GM18511 (cell line): ENCODE data around the gene C14orf180.
"Not testable (repeated sequence)": the region's sequence is repeated elsewhere in the genome, so short reads cannot be mapped to it uniquely, and the experiment has no call there.

Experiments
- ATAC-seq: cut with Tn5 transposase; IDR thresholded peaks from one replicate; pipeline ENCODE4 v1.9.1; 2021; ENCODE audit warnings: mild to moderate bottlenecking, moderate library complexity; ENCODE audit not compliant: unreplicated experiment

The C14orf180 gene

GRCh38 chr14:104604458-104605449, 25.2 kb downstream of the C14orf180 start, which contains the start of gene TMEM179:
Gene TMEM179 (minus strand): TSS chr14:104604772. CDS start chr14:104604741, 31 bp downstream.
- no peak for ATAC-seq

- no peak for ATAC-seq
Measured at GRCh38 chr14:104609666-104610065, 30.1 kb downstream of the C14orf180 start.

GRCh38 chr14:104610749-104611310, 31.3 kb downstream of the C14orf180 start:
- no peak for ATAC-seq

DNA sequence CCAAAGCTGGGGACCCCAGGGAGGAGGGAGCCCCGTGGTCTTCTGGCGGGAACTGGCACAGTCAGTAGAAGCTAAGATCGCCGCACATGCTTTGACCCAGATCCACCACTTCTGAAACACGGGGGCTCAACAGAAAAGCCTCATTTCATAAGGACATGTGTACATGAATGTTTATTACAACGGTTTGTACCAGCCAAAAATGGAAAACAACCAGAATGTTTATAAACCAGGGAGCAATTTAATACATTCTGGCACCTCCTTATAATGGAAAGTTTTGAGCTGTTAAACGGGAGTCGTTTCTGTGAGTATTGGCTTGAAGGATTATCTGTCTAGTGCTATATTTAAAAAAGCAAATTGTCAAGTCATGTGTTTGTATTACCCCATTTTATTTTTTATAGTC, 32.3 kb downstream of the C14orf180 start:
- ATAC-seq: no peak

DNA sequence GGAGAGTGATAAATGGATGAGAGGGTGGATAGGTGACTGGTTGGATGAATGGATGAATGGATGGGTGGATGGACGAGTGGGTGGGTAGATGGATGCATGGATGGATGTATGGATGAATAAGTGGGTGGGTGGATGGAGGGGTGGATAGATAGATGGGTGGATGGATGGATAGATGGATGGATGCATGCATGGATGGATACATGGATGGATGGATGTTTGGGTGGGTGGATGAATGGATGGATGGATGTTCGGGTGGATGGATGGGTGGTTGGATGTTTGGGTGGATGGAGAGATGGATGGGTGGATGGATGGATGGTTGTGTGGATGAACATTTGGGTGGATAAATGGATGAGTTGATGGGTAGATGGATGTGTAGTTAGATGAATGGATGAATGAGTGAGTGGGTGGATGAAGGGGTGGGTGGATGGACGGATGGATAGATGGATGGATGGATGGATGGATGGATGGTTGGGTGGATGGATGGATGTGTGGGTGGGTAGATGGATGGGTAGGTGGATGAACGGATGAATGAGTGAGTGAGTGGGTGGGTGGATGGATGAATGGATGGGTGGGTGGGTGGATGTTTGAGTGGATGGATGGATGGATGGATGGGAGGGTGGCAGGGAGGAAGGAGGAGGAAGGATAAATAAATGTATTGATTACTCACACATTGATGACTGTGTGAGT, 34.7 kb downstream of the C14orf180 start:
- ATAC-seq: no peak

- ATAC-seq: no peak
Measured at GRCh38 chr14:104624939-104625338, 45.4 kb downstream of the C14orf180 start.

GRCh38 chr14:104632781-104633180, 53.2 kb downstream of the C14orf180 start:
- no peak for ATAC-seq

- ATAC-seq: no peak
Measured at GRCh38 chr14:104633276-104634137, 53.9 kb downstream of the C14orf180 start.

GRCh38 chr14:104634138-104634760, 54.7 kb downstream of the C14orf180 start:
- ATAC-seq: no peak

GRCh38 chr14:104634886-104635570, 55.5 kb downstream of the C14orf180 start:
- ATAC-seq: no peak

- ATAC-seq: no peak
Measured at GRCh38 chr14:104635717-104636116, 56.2 kb downstream of the C14orf180 start.

GRCh38 chr14:104636131-104636530, 56.6 kb downstream of the C14orf180 start:
- ATAC-seq: no peak

GRCh38 chr14:104636846-104637545, 57.4 kb downstream of the C14orf180 start:
- not testable (repeated sequence) for ATAC-seq

GRCh38 chr14:104637546-104638003, 58.0 kb downstream of the C14orf180 start:
- no peak for ATAC-seq

- ATAC-seq: no peak
Measured at GRCh38 chr14:104638190-104638589, 58.6 kb downstream of the C14orf180 start.

DNA sequence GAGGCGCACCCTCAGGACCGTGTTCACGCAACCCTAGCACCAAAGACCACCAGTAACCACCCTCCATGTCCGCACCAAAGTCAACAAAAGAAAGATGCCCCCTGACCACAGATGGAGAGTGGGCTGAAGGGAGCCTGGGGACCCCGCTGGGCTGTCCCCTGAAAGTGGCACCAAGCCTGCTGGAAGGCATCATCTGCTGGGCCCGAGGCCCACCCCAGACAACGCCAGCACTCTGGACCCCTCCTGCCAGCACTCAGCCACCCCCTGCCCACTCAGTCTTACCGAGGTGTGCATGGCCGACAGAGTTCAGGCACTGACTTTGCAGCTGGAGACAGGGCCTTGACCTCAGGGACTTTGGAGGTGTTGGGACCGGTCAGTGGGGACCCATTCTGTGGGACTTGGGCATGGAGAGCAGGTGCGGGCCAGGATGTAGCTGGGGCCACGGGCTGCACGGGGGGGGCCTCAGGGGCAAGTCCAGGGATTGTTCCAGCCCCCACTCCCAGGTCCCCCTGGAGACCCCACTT, 59.4 kb downstream of the C14orf180 start:
- ATAC-seq: no peak

- ATAC-seq: no peak
Measured at GRCh38 chr14:104639471-104639870, 59.9 kb downstream of the C14orf180 start.
